RWPE1 (cell line): ENCODE results near the gene STX18.

Experiments
- CTCF ChIA-PET: fragments of 350-600 bp; sonication (Branson Sonifier 250); formaldehyde crosslinking; extraction: SDS; loops from one replicate; lab custom pipeline; 2021; lab: Yijun Ruan, JAX
- POLR2A ChIA-PET: fragments of 400-600 bp; formaldehyde crosslinking; extraction: SDS; loops from one replicate; lab custom pipeline; 2020; ENCODE audit warnings: antibody characterized with exemption; ENCODE audit not compliant: low non-redundant PET; lab: Yijun Ruan, JAX
- DNase-seq: peaks from one replicate; pipeline ENCODE4 v3.0.0; 2012; ENCODE audit warnings: low spot score
- H3K27ac ChIP-seq: fragments of 450-650 bp; 2 replicates; pipeline ENCODE4 v1.5.1; 2017
- CTCF ChIP-seq: fragments of 450-650 bp; conservative IDR thresholded peaks from 2 replicates; pipeline ENCODE4 v1.5.1; 2017; ENCODE audit warnings: low read depth, mild to moderate bottlenecking

Gene STX18

DNA sequence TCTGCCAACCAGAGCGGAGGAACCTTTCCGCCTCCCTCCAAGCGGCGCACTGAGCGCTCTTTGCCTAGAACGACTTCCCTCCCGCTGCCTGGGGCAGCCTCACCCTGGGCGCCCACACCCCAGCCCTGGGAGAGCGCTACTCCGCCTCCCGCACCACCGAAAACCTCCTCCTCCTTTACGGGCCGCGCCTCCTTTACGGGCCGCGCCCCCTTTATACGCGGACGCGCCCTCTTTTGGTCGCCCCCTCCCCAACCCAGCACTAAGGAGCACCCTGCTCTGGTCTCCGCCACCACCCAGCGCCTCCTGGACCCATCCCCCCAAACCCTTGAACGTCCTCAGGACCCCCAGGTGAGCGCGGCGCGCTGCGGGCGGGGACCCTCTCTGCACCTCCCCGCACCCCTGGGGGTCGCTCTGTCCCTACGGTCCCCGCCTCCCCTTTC is 155.5 kb downstream of the STX18 start:
- no peak for DNase-seq
- POLR2A ChIA-PET = no interaction called here
- no peak overlapping the region; the same call in 1 of the 2 replicates for H3K27ac ChIP-seq
- CTCF ChIA-PET = no interaction called here
- no peak for TF ChIP-seq CTCF

- ChIA-PET CTCF (no interaction called here), POLR2A (no interaction called here)
- DNase-seq = no peak
- no peak for TF ChIP-seq CTCF
- no peak overlapping the region for H3K27ac ChIP-seq
Observed at GRCh38 chr4:4385729-4386295, 156.0 kb downstream of the STX18 start.

DNA sequence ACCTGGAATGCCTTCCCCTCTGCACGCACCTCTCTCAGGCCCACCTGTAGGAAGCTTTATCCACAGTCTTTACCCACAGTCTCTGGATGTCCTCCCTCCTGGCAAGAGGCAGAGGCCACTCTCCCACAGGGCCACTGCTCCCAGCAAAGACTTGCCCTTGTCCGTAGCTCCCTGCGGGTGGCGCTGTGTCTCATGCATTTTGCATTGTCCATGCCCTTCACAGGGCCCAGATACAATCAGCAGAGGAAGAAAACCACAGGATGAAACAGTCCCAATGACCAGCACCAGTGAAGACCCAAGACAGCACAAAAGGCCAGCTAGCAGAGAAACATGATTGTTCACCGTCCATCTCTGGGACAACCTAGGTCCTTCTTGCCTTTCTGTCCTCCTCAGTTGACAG is 157.0 kb downstream of the STX18 start:
- DNase-seq = no peak
- POLR2A ChIA-PET = no interaction called here
- CTCF ChIA-PET = interaction anchor here (0.5 to 1.9 kb wide), 4 partner anchors 11 to 647 kb away, joined by 4 to 6 read pairs (median 4); no protein-coding TSS in a partner anchor
- no peak overlapping the region for H3K27ac ChIP-seq
- TF ChIP-seq CTCF = no peak; the same call in 1 of the 2 replicates

DNA sequence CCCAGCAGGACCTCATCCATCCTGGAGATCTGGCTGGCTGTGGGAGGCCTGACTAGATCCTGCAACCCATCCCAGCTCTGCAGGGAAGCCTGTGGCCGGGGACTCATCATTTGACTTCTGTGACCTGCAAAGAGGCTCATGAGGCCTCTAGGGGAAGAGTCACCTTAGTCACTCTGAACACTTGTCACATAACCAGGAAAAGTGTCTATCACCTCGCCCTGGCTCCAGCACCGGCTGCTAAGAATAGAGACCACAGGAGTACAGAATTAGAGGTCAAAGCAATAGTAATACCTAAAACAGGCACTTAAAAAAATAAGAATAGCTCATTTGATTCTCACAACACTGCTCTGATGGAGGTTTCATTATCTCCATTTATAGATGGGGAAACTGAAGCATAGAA is 158.8 kb downstream of the STX18 start:
- H3K27ac ChIP-seq = no peak overlapping the region
- CTCF ChIA-PET = no interaction called here
- TF ChIP-seq CTCF = no peak
- no peak for DNase-seq
- POLR2A ChIA-PET = no interaction called here

- TF ChIP-seq CTCF = no peak
- H3K27ac ChIP-seq = no peak overlapping the region
- no peak for DNase-seq
- ChIA-PET CTCF (no interaction called here), POLR2A (no interaction called here)
Observed at GRCh38 chr4:4379540-4380087, 162.2 kb downstream of the STX18 start.

GRCh38 chr4:4377732-4378460 is 164.0 kb downstream of the STX18 start:
- DNase-seq = no peak
- no peak overlapping the region for H3K27ac ChIP-seq
- no peak for TF ChIP-seq CTCF
- POLR2A ChIA-PET = no interaction called here
- CTCF ChIA-PET = no interaction called here
